HG02870 (cell line): Measurements from ENCODE around the gene NELFE.
"Not testable (repeated sequence)": the region's sequence is repeated elsewhere in the genome, so short reads cannot be mapped to it uniquely, and the experiment has no call there.

Experiments
- ATAC-seq: cut with Tn5 transposase; IDR thresholded peaks from one replicate; pipeline ENCODE4 v1.9.1; 2021; ENCODE audit warnings: mild to moderate bottlenecking, moderate library complexity; ENCODE audit not compliant: unreplicated experiment

Gene NELFE

GRCh38 chr6:31920811-31921210 lies 38.0 kb downstream of the NELFE start:
- ATAC-seq, result no peak

- no peak for ATAC-seq
Observed at GRCh38 chr6:31919624-31920303, 39.0 kb downstream of the NELFE start.

GRCh38 chr6:31918069-31918720 lies 40.6 kb downstream of the NELFE start:
- no peak for ATAC-seq

DNA sequence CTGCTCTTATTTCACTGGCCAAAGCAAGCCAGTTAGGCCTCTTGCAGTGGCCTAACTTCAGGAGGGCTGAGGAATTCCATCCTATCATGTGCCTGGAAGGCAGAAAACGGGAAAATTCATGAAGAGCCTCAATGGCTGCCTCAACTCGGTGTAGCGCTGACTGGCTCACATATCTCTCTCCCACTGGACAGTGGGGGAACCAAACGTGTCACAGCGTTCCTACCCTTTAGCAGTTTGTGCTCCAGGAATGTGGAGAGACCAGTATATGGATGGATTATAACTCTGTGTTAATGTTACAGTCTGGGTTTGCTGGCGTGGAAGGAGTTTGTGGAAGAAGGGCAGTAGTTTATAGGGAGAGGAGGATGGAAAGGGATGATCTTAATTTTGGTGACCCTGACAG lies 43.0 kb downstream of the NELFE start:
- no peak for ATAC-seq

DNA sequence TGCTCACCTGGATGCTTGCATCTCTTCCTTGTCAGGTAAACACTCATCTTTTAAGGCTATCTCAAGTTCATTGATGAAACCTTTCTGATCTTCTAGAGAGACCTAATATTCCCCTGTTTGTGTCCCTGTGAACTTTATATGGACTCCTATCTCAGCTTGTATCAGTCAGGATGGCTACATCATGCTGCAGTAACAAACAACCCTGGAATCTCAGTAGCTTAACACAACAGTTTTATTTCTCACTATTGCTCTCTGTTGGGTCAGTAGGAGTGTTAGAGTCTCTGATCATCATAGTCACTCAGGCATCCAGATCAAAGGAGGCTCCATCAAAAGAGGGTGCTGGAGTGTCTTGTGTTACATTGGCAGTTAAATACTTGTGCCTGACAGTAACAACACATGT lies 43.4 kb downstream of the NELFE start:
- ATAC-seq, result no peak

DNA sequence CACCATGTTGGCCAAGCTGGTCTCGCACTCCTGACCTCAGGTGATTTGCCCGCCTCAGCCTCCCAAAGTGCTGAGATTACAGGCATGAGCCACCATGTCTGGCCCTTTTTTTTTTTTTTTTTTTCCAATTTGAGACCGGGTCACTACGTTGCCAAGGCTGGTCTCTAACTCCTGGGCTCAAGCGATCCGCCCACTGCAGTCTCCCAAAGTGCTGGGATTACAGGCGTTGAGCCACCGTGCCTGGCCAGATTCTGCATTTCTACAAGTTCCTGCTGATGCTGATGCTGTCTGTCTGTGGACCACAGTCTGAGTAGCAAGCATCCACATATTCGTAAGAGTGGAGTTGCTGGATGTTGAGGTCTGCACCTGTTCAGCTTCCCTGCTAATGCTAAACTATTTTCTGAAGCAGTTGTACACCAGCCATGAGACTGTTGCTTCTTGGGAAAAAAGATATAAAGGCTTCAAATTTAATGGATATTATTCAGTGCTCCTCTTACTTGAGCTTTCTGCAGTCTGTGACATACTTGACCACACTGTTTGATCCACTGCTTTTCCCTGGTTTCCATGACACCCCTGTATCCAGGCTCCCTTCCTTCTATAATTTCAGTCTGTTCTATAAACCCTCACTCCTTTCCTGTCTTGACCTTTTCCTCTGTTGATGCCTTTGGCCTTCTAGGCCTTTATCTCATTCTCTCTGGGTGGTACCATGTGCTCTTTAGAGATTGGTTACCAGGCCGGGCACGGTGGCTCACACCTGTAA lies 46.8 kb downstream of the NELFE start:
- ATAC-seq, result no peak

GRCh38 chr6:31909298-31909697 lies 49.5 kb downstream of the NELFE start:
- not testable (repeated sequence) for ATAC-seq

DNA sequence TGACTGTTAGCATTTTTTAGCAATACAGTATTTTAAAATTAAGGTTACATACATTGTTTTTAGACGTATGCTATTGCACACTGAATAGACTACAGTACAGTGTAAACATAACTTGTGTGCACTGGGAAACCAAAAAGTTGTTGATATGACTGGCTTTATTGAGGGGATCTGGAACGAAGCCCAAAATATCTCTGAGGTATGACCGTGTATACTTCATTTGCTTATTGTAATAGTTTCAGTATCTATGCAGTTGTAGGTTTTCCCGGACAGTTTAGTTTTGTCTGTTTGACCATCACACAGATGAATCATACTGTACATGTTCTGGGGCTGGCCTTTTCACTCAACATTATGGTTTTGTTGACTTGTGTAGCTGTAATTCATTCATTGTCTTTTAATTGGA lies 50.0 kb downstream of the NELFE start:
- peak; percentile 81 for ATAC-seq

GRCh38 chr6:31908255-31908654 lies 50.5 kb downstream of the NELFE start:
- not testable (repeated sequence) for ATAC-seq

DNA sequence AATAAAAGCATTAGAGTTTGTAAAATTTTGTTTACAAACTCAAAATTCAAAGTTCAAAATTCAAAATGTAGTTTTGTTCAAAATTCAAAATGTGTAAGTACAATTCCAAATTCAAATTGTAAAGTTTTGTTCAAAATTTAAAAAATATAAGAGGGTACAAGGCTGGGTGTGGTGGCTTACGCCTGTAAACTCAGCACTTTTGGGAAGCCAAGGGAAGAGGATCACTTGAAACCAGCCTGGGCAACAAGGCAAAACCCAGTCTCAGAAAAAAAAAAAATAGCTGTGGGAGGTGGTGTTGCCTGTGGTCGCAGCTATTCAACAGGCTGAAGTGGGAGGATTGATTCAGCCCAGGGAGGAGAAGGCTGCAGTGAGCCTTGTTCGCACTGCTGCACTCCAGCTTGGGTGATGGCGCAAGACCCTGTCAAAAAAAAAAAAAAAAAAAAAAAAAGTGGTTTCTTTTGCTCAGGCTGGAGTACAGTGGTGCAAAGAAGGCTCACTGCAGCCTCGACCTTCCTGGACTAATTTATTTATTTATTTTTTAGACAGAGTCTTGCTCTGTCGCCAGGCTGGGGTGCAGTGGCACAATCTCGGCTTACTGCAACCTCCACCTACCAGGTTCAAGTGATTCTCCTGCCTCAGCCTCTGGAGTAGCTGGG lies 51.5 kb downstream of the NELFE start:
- ATAC-seq, result no peak

GRCh38 chr6:31906727-31907126 lies 52.0 kb downstream of the NELFE start:
- not testable (repeated sequence) for ATAC-seq

GRCh38 chr6:31906122-31906521 lies 52.6 kb downstream of the NELFE start:
- no peak for ATAC-seq

DNA sequence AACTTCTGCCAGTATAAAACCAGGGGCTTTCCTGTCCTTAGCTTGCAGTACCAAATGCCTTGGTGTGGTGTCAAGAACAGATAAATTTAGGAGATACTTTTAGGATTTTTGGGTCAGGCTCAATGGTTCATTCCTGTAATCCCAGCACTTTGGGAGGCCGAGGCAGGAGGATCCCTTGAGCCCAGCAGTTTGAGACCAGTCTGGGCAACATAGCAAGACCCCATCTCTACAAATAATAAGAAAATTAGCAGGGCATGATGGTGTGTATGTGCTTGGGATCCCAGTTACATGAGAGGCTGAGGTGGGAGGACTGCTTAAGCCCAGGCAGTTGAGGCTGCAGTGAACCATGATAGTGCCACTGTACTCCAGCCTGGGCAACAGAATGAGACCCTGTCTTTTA lies 53.7 kb downstream of the NELFE start:
- ATAC-seq, result no peak

DNA sequence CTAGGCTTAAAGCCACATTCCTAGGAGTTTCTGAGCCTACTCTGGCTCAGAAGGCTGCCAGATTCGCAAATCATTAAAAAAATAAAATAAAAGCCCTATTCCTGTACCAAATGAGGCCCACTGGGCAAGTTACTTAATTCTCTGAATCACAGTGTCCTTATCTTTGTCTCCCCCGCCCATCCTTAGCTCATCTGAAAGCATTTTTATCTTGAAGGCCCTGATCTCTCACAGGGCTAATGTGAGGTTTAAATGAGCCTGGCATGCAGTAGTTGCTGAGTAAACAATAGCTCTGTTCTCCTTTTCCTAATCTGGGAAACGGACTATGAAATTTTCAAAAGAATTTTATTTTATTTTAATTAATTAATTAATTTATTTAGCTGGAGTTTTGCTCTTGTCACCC lies 54.8 kb downstream of the NELFE start:
- ATAC-seq, result no peak
